ENCODE measurements around the gene DDX11.
"Not testable (repeated sequence)": the region's sequence is repeated elsewhere in the genome, so short reads cannot be mapped to it uniquely, and the experiment has no call there.

DNA sequence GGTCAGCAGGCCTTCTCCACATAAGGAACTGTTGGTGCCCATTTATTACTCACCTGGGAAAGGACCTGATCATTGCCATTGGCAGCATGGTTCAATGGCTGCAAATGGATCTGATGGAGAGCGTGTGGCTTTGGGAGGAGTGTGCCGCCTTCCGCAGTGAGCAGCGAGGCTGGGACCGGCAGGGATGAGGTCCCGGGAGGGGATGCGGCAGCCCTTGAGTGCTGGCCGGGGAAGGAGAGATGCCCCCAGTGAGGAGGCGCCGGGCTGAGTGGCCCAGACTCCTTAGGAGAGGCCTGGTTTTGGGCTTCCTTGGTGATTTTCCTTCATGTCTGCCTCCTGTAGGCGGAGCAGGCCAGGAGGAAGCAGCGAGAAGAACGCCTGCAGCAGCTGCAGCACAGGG is 10.6 kb downstream of the DDX11 start:
- TF ChIP-seq, protein P1, sequence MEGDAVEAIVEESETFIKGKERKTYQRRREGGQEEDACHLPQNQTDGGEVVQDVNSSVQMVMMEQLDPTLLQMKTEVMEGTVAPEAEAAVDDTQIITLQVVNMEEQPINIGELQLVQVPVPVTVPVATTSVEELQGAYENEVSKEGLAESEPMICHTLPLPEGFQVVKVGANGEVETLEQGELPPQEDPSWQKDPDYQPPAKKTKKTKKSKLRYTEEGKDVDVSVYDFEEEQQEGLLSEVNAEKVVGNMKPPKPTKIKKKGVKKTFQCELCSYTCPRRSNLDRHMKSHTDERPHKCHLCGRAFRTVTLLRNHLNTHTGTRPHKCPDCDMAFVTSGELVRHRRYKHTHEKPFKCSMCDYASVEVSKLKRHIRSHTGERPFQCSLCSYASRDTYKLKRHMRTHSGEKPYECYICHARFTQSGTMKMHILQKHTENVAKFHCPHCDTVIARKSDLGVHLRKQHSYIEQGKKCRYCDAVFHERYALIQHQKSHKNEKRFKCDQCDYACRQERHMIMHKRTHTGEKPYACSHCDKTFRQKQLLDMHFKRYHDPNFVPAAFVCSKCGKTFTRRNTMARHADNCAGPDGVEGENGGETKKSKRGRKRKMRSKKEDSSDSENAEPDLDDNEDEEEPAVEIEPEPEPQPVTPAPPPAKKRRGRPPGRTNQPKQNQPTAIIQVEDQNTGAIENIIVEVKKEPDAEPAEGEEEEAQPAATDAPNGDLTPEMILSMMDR (IDR thresholded peaks at IDR 0.05; ENCODE audit: low read length): not testable (repeated sequence)
- not testable (repeated sequence) for TF ChIP-seq EZH2 (IDR thresholded peaks at IDR 0.05; ENCODE audit: borderline replicate concordance, low read length)

Data from OCI-LY1 (cell line).